Pancreas (tissue), 10 donors: ENCODE measurements around the gene EHD4. TPM values are rescaled to one million over a fixed set of nuclear protein-coding genes. Genes with fewer than 3 reads are reported as not detected.

Experiments used
- ATAC-seq, 4 donors: fragments of 200-7000 bp; cut with Tn5 transposase; one replicate each; pipeline versions ENCODE4 v1.8.0 to v1.9.1; 2020; ENCODE audit warnings: mild to moderate bottlenecking in 4 of 4, moderate library complexity in 4 of 4
- DNase-seq, 6 donors: peaks; one replicate each; pipeline ENCODE4 v3.0.0-alpha.2; 2020
- FAIRE-seq: peaks from 2 replicates; lab custom pipeline; 2012; peaks lifted over from hg19 to GRCh38; lab: Jason Lieb, UNC
- H3K27ac ChIP-seq, 4 donors: fragments of 200-600 bp; sonication (generic); 1 replicate in 3 of 4; 2 replicates in 1 of 4; pipeline versions ENCODE4 v1.5.0 to v1.8.0; 2020
- H3K27me3 ChIP-seq, 4 donors: fragments of 200-600 bp; one replicate each; pipeline ENCODE4 v1.8.0; 2021
- H3K36me3 ChIP-seq, 3 donors: fragments of 200-600 bp; sonication (generic) in 1 of 3; one replicate each; pipeline versions ENCODE4 v1.5.0 to v1.8.0; 2020 to 2021
- H3K4me1 ChIP-seq, 3 donors: fragments of 200-600 bp; one replicate each; pipeline ENCODE4 v1.8.0; 2021
- H3K4me3 ChIP-seq, 4 donors: fragments of 200-600 bp; sonication (generic) in 2 of 4; one replicate each; pipeline versions ENCODE4 v1.5.0 to v1.8.0; 2020 to 2021
- H3K9me3 ChIP-seq, 4 donors: fragments of 200-600 bp; one replicate each; pipeline ENCODE4 v1.8.0; 2021
- CTCF ChIP-seq, 4 donors: fragments of 200-600 bp; sonication (generic) in 3 of 4; IDR thresholded peaks; one replicate each; pipeline versions ENCODE4 v1.5.0 to v1.8.0; 2021; ENCODE audit warnings: antibody characterized with exemption in 4 of 4
- WGBS, 2 donors: extraction: QIAGEN DNeasy Blood & Tissue Kit; methylation state at CpG; one replicate each; pipeline ENCODE4 v1.1.7; 2013; 5-methylcytosine and 5-hydroxymethylcytosine counted together
- intact Hi-C, 3 donors: fragments of 100-400 bp; cut with DNase I; formaldehyde crosslinking; loops; one replicate each; pipeline versions ENCODE4 v1.11.1 to v1.14.2; 2022
- polyA plus RNA-seq, 2 donors: library from polyadenylated mRNA; stranded (reverse); fragments of 200-250 nt; gene quantifications; one replicate each; pipeline ENCODE4 v1.2.3, GENCODE V29; 2013
- total RNA-seq, 6 donors: library from RNA; stranded (reverse); fragmentation: NEBNext Ultra II Directional in 4 of 6; extraction: Animal tissue kit (Norgen Biotek cat#: 25700) in 4 of 6; gene quantifications; one replicate each; pipeline versions ENCODE4 v1.2.1 to v1.2.4, GENCODE V29; 2021 to 2023
- donor health status: healthy with polysubstance abuse.
- donor health status: DM: no; HTN: no; CAD: no; lungs with moderate emphysema.
- donor health status: DM: no; HTN: no; CAD: no.
- donor health status: control.
- donor health status: control.
- donor health status: Bipolar disorder and iron deficiency.
- donor health status: DM: yes; HTN: yes; CAD: no.
- donor health status: DM: no; HTN: no; CAD: no.
- donor health status: DM: no; HTN: no; CAD: no.
- donor health status: DM: yes; HTN: yes; CAD: no.

EHD4 gene
- total and polyA plus RNA-seq, 8 donors: 8.1 to 22.8 (median 8.5) TPM

DNA sequence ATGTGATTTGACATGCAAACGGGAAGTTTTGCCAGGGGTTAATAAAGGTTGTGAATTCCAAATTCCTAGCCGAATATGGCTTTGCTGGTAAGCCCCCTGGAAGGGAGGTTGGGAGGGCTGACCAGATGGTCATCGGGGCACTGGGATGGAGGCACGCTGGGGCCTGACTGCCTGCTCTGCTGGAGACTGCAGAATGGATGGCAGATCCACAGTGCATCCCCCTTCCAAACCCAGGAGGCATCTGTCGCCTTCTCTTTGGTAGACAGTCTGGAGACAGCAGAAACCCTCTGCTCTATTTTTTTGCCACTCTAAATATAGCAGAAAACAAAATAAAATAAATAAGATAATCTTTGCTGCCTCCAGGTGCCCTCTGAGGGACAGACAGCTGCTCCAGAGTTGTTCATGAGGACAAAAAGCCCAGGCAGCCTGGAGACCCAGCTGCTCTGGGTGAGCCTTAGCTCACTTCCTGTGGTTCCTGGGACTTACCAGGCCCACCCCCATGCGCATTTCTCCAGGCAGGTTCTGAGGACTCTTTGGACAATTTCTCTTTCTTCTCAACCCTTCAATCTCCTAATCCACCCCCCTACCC is 72.4 kb downstream of the EHD4 start:
- DNase-seq (no peak), FAIRE-seq (no peak), ATAC-seq (no peak)
- intact Hi-C loops: loop anchor here in 1 of 3 donors (10.0 kb wide), 1 partner anchor 125 kb away; the partner anchor contains the start of gene MAPKBP1
- 75 to 78% methylated on average over 6 of the region's 6 CpGs for WGBS, 2 donors
- no peaks in the 10 kb centered on the region for H3K9me3 ChIP-seq
- peaks cover 2 to 4% (median 3%) of the 10 kb centered on the region in 3 donors for H3K4me1 ChIP-seq
- H3K4me3 ChIP-seq: no peak overlapping the region
- no peak overlapping the region for H3K27ac ChIP-seq
- TF ChIP-seq CTCF (IDR thresholded peaks at IDR 0.05): no peak
- H3K36me3 ChIP-seq: peaks cover 0 to 8% (median 0%) of the 10 kb centered on the region in 3 donors
- no peaks in the 10 kb centered on the region for H3K27me3 ChIP-seq

DNA sequence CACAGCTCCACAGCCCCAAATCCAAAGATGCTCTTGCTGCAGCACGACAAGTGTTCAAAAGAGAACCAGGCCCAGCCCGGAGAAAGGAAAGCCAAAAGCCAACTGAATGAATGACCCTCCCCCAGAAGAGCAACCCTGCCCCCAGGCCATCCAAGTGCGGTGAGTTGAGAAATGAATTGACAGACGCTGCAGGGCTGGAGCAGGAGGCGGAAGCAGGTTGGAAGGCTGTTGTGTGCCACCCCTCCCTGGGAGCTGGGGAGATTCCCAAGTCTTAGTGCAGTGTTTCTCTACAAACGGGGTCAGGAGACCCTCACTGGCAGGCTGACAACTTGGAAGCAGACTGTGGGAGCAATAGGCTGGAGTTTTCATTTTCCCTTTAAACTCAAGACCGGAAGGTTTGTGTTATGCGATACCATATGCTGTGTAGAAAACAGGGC is 75.0 kb downstream of the EHD4 start:
- no peak overlapping the region for H3K27ac ChIP-seq
- intact Hi-C loops: no loop called here
- ATAC-seq (no peak), FAIRE-seq (no peak), DNase-seq (no peak)
- peaks cover 0 to 8% (median 0%) of the 10 kb centered on the region in 3 donors for H3K36me3 ChIP-seq
- no peaks in the 10 kb centered on the region for H3K27me3 ChIP-seq
- 84 to 87% methylated on average over 8 of the region's 8 CpGs for WGBS, 2 donors
- no peak overlapping the region for H3K4me3 ChIP-seq
- H3K9me3 ChIP-seq: no peaks in the 10 kb centered on the region
- peaks cover 10 to 18% (median 15%) of the 10 kb centered on the region in 3 donors for H3K4me1 ChIP-seq
- TF ChIP-seq CTCF (IDR thresholded peaks at IDR 0.05): no peak

DNA sequence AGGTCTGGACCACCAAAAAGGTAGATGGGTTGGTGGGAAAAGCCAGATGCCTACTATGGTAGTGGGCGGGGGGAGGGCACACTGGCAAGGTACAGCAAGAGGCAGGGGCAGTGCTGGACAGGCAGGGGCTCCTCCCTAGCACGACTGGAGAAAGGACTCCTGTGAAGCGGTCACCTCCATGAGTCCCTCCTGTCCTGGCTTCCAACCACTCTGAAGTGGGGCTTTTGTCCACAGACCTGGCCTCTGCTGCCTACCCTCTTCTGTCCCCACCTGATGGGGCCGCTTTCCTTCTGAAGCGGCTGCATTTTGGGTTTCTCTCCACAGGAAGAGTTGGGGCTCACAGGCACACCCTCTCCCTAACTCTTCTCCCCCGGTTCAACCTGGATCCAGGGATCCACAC is 75.8 kb downstream of the EHD4 start:
- FAIRE-seq: no peak
- intact Hi-C loops: no loop called here
- Histone ChIP-seq H3K4me1 (peaks cover 10 to 18% (median 15%) of the 10 kb centered on the region in 3 donors), H3K9me3 (no peaks in the 10 kb centered on the region), H3K27ac (no peak overlapping the region), H3K27me3 (no peaks in the 10 kb centered on the region), H3K36me3 (peaks cover 0 to 8% (median 0%) of the 10 kb centered on the region in 3 donors), H3K4me3 (no peak overlapping the region)
- WGBS, 2 donors: 87 to 93% methylated on average over 6 of the region's 6 CpGs
- TF ChIP-seq CTCF (IDR thresholded peaks at IDR 0.05): no peak
- ATAC-seq: no peak
- DNase-seq: no peak

- TF ChIP-seq CTCF (IDR thresholded peaks at IDR 0.05): no peak
- Histone ChIP-seq H3K36me3 (peaks cover 0 to 8% (median 0%) of the 10 kb centered on the region in 3 donors), H3K9me3 (no peaks in the 10 kb centered on the region), H3K4me1 (peaks cover 10 to 18% (median 15%) of the 10 kb centered on the region in 3 donors), H3K27ac (no peak overlapping the region), H3K4me3 (no peak overlapping the region), H3K27me3 (no peaks in the 10 kb centered on the region)
- 96 to 97% methylated on average over 1 of the region's 1 CpG for WGBS, 2 donors
- ATAC-seq: no peak
- no peak for FAIRE-seq
- intact Hi-C loops: no loop called here
- DNase-seq: no peak
Measured at GRCh38 chr15:41895957-41896356, 76.4 kb downstream of the EHD4 start.

DNA sequence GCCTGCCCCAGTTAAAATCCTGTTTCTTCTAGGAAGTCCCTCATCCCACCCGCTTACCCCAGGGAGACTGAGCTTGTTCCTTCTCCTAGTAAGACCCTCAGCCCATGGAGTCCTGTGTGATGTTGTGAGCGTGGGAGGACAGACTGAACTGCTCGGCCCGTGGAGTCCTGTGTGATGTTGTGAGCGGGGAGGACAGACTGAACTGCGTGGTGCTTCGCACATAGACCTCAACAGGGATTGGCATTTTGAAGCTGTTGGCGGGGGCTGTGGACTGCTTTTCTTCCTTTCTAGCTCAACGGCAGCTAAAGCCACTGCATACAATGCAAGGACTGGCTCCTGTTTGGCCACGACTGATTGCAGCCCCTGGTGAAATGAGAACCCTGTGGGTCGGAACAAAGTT is 76.9 kb downstream of the EHD4 start:
- FAIRE-seq: no peak
- ATAC-seq: no peak
- Histone ChIP-seq H3K9me3 (no peaks in the 10 kb centered on the region), H3K4me1 (peaks cover 10 to 18% (median 15%) of the 10 kb centered on the region in 3 donors), H3K36me3 (peaks cover 0 to 8% (median 0%) of the 10 kb centered on the region in 3 donors), H3K4me3 (no peak overlapping the region), H3K27ac (peak overlapping the region in 3 of 4 donors; percentile 37 to 57 (median 39)), H3K27me3 (no peaks in the 10 kb centered on the region)
- no peak for TF ChIP-seq CTCF (IDR thresholded peaks at IDR 0.05)
- no peak for DNase-seq
- intact Hi-C loops: no loop called here
- 77 to 85% methylated on average over 11 of the region's 11 CpGs for WGBS, 2 donors
